SK-N-SH treated with all-trans-retinoic acid at 6 μM for 48 hours (cell line): ENCODE data around the gene LYSMD3.

Experiments used
- ATAC-seq: fragments of 200-7000 bp; cut with Tn5 transposase; 3 replicates; pipeline ENCODE4 v1.9.1; 2020; ENCODE audit warnings: mild to moderate bottlenecking, moderate library complexity
- ARNTL ChIP-seq: fragments of 450-650 bp; formaldehyde crosslinking; IDR thresholded peaks from 2 replicates; pipeline ENCODE4 v1.5.0; 2020; ENCODE audit warnings: low read depth, mild to moderate bottlenecking, moderate library complexity, borderline replicate concordance
- BACH2 ChIP-seq: fragments of 250-450 bp; sonication (Bioruptor Pico); IDR thresholded peaks from 2 replicates; pipeline ENCODE4 v1.9.0; 2021; ENCODE audit warnings: mild to moderate bottlenecking, borderline replicate concordance
- CREB5 ChIP-seq: fragments of 250-450 bp; sonication (Bioruptor Pico); IDR thresholded peaks from 2 replicates; pipeline ENCODE4 v1.5.1; 2020; ENCODE audit warnings: low read depth, mild to moderate bottlenecking, moderate library complexity
- CSRNP3 ChIP-seq: fragments of 250-450 bp; sonication (Bioruptor Pico); IDR thresholded peaks from 2 replicates; pipeline ENCODE4 v1.5.1; 2021; ENCODE audit warnings: mild to moderate bottlenecking, moderate library complexity
- ESRRG ChIP-seq: fragments of 250-450 bp; sonication (Bioruptor Pico); IDR thresholded peaks from 2 replicates; pipeline ENCODE4 v1.6.1; 2021; ENCODE audit warnings: mild to moderate bottlenecking
- GLIS3 ChIP-seq: fragments of 250-450 bp; sonication (Bioruptor Pico); IDR thresholded peaks from 2 replicates; pipeline ENCODE4 v1.5.0; 2020; ENCODE audit warnings: mild to moderate bottlenecking, moderate library complexity
- ISL1 ChIP-seq: fragments of 250-450 bp; sonication (Bioruptor Pico); IDR thresholded peaks from 2 replicates; pipeline ENCODE4 v2.1.2; 2022; ENCODE audit warnings: mild to moderate bottlenecking, moderate library complexity
- OSR1 ChIP-seq: fragments of 250-450 bp; sonication (Bioruptor Pico); IDR thresholded peaks from 2 replicates; pipeline ENCODE4 v1.8.0; 2022; ENCODE audit warnings: moderate library complexity, mild to moderate bottlenecking, inconsistent platforms
- POU6F1 ChIP-seq: fragments of 250-450 bp; sonication (Bioruptor Pico); IDR thresholded peaks from 2 replicates; pipeline ENCODE4 v1.8.0; 2021; ENCODE audit warnings: low read depth, mild to moderate bottlenecking, moderate library complexity, borderline replicate concordance
- RARB ChIP-seq: fragments of 250-450 bp; sonication (Bioruptor Pico); IDR thresholded peaks from 2 replicates; pipeline ENCODE4 v1.8.0; 2021; ENCODE audit warnings: mild to moderate bottlenecking, moderate library complexity
- SNAI2 ChIP-seq: fragments of 250-450 bp; sonication (Bioruptor Pico); IDR thresholded peaks from 2 replicates; pipeline ENCODE4 v1.5.0; 2020; ENCODE audit warnings: mild to moderate bottlenecking, moderate library complexity
- TCF4 ChIP-seq: fragments of 250-450 bp; sonication (Bioruptor Pico); IDR thresholded peaks from 2 replicates; pipeline ENCODE4 v1.8.0; 2021; ENCODE audit warnings: mild to moderate bottlenecking, moderate library complexity, borderline replicate concordance
- TSHZ2 ChIP-seq: fragments of 250-450 bp; sonication (Bioruptor Pico); IDR thresholded peaks from 2 replicates; pipeline ENCODE4 v1.5.0; 2020; ENCODE audit warnings: mild to moderate bottlenecking, moderate library complexity
- ZFP3 ChIP-seq: fragments of 250-450 bp; sonication (Bioruptor Pico); IDR thresholded peaks from 2 replicates; pipeline ENCODE4 v1.5.0; 2020; ENCODE audit warnings: mild to moderate bottlenecking, moderate library complexity
- ZFP30 ChIP-seq: fragments of 450-650 bp; formaldehyde crosslinking; IDR thresholded peaks from 2 replicates; pipeline ENCODE4 v1.5.0; 2022; ENCODE audit warnings: mild to moderate bottlenecking, moderate library complexity
- ZNF70 ChIP-seq: fragments of 450-650 bp; formaldehyde crosslinking; IDR thresholded peaks from 2 replicates; pipeline ENCODE4 v1.5.0; 2020; ENCODE audit warnings: mild to moderate bottlenecking, moderate library complexity
- ZNF8 ChIP-seq: fragments of 450-650 bp; formaldehyde crosslinking; IDR thresholded peaks from 2 replicates; pipeline ENCODE4 v1.5.0; 2020; ENCODE audit warnings: mild to moderate bottlenecking, moderate library complexity

The LYSMD3 gene

GRCh38 chr5:90545511-90545910 lies 16.1 kb upstream of the LYSMD3 start:
- no peak for ATAC-seq

GRCh38 chr5:90542827-90543519 lies 13.6 kb upstream of the LYSMD3 start:
- ATAC-seq: no peak
- TF ChIP-seq ARNTL (CRISPR knock-in tag) (no peak), ESRRG (CRISPR knock-in tag) (no peak), ZNF70 (CRISPR knock-in tag) (no peak), GLIS3 (CRISPR knock-in tag) (no peak), RARB (CRISPR knock-in tag) (no peak), TCF4 (CRISPR knock-in tag) (no peak), TSHZ2 (CRISPR knock-in tag) (no peak), CREB5 (no peak), ZNF8 (CRISPR knock-in tag) (no peak), ZFP30 (no peak), OSR1 (CRISPR knock-in tag) (no peak), CSRNP3 (CRISPR knock-in tag) (no peak), SNAI2 (CRISPR knock-in tag) (no peak), ISL1 (no peak), POU6F1 (CRISPR knock-in tag) (no peak)

More at GRCh38 chr5:90545511-90545910, 16.1 kb upstream of the LYSMD3 start:
- TF ChIP-seq POU6F1 (CRISPR knock-in tag) (no peak), ESRRG (CRISPR knock-in tag) (no peak), ZFP30 (no peak), RARB (CRISPR knock-in tag) (no peak), SNAI2 (CRISPR knock-in tag) (no peak), CREB5 (no peak), TCF4 (CRISPR knock-in tag) (no peak), ISL1 (no peak), ZFP3 (CRISPR knock-in tag) (no peak), BACH2 (CRISPR knock-in tag) (no peak), GLIS3 (CRISPR knock-in tag) (no peak), OSR1 (CRISPR knock-in tag) (no peak), ZNF70 (CRISPR knock-in tag) (no peak), CSRNP3 (CRISPR knock-in tag) (no peak)
